Astrocyte (in vitro differentiated cells and primary cell): ENCODE measurements around the gene MRAP2. TPM values are rescaled to one million over a fixed set of nuclear protein-coding genes. Genes with fewer than 3 reads are reported as not detected.

Experiments used
- DNase-seq: peaks from one replicate; pipeline ENCODE4 v3.0.0-alpha.2; 2010; ENCODE audit warnings: low read depth
- FAIRE-seq: peaks from 2 replicates; lab custom pipeline; 2011; peaks lifted over from hg19 to GRCh38; lab: Jason Lieb, UNC
- H2AFZ ChIP-seq: 2 replicates; pipeline ENCODE4 v1.6.0; 2012; ENCODE audit warnings: low read depth, low read length, inconsistent platforms
- H3K27ac ChIP-seq: 2 replicates; pipeline ENCODE4 v1.5.1; 2011; ENCODE audit warnings: low read depth, low read length, inconsistent platforms
- H3K27me3 ChIP-seq: 2 replicates; pipeline ENCODE4 v1.6.0; 2011; ENCODE audit warnings: low read length, inconsistent platforms; ENCODE audit not compliant: insufficient read depth
- H3K36me3 ChIP-seq: 2 replicates; pipeline ENCODE4 v1.5.1; 2011; ENCODE audit warnings: low read length, inconsistent platforms; ENCODE audit not compliant: insufficient read depth
- H3K4me1 ChIP-seq: 2 replicates; pipeline ENCODE4 v1.5.1; 2011; ENCODE audit warnings: low read length, inconsistent platforms; ENCODE audit not compliant: insufficient read depth
- H3K4me2 ChIP-seq: 2 replicates; pipeline ENCODE4 v1.6.0; 2012; ENCODE audit warnings: low read length, inconsistent platforms
- H3K4me3 ChIP-seq: 2 replicates; pipeline ENCODE4 v1.5.1; 2011; ENCODE audit warnings: low read depth, mild to moderate bottlenecking, low read length, inconsistent platforms; ENCODE audit not compliant: insufficient read depth
- H3K79me2 ChIP-seq: 2 replicates; pipeline ENCODE4 v1.6.0; 2012; ENCODE audit warnings: mild to moderate bottlenecking, low read length, inconsistent platforms; ENCODE audit not compliant: insufficient read depth
- H3K9ac ChIP-seq: 2 replicates; pipeline ENCODE4 v1.6.0; 2012; ENCODE audit warnings: mild to moderate bottlenecking, low read length, inconsistent platforms
- H3K9me3 ChIP-seq: 2 replicates; pipeline ENCODE4 v1.5.1; 2012; ENCODE audit warnings: low read depth, mild to moderate bottlenecking, low read length, inconsistent platforms; ENCODE audit not compliant: insufficient read depth
- H4K20me1 ChIP-seq: 2 replicates; pipeline ENCODE4 v1.6.0; 2012; ENCODE audit warnings: low read length, inconsistent platforms; ENCODE audit not compliant: insufficient read depth
- H3K27ac Mint-ChIP-seq: one replicate; pipeline ENCODE4 v1.8.0; 2021; ENCODE audit warnings: mild to moderate bottlenecking, mixed read lengths; ENCODE audit not compliant: unreplicated experiment
- H3K27me3 Mint-ChIP-seq: one replicate; pipeline ENCODE4 v1.8.0; 2021; ENCODE audit warnings: low read depth, mixed read lengths; ENCODE audit not compliant: unreplicated experiment
- H3K36me3 Mint-ChIP-seq: one replicate; pipeline ENCODE4 v1.8.0; 2021; ENCODE audit warnings: low read depth, mixed read lengths; ENCODE audit not compliant: unreplicated experiment
- H3K4me1 Mint-ChIP-seq: one replicate; pipeline ENCODE4 v1.8.0; 2021; ENCODE audit warnings: low read depth, mixed read lengths; ENCODE audit not compliant: unreplicated experiment
- H3K4me3 Mint-ChIP-seq: one replicate; pipeline ENCODE4 v1.8.0; 2021; ENCODE audit warnings: mild to moderate bottlenecking, moderate library complexity, mixed read lengths; ENCODE audit not compliant: unreplicated experiment
- H3K9me3 Mint-ChIP-seq: one replicate; pipeline ENCODE4 v1.8.0; 2021; ENCODE audit warnings: mild to moderate bottlenecking, mixed read lengths; ENCODE audit not compliant: unreplicated experiment
- EZH2 ChIP-seq: IDR thresholded peaks from 2 replicates; pipeline ENCODE4 v1.6.1; 2012; ENCODE audit warnings: mild to moderate bottlenecking, low read length, inconsistent platforms; ENCODE audit not compliant: insufficient read depth
- total RNA-seq: library from RNA; stranded (reverse); gene quantifications from 2 replicates; pipeline ENCODE4 v1.2.1, GENCODE V29; 2021
- TF ChIP-seq, protein P1 (sequence below): IDR thresholded peaks from 2 replicates; pipeline ENCODE4 v1.5.1; 2011; ENCODE audit warnings: low read depth, mild to moderate bottlenecking, inconsistent platforms, low read length, moderate library complexity; ENCODE audit not compliant: insufficient read depth

MRAP2 gene
- total RNA-seq, 1 donor from 2014 or later: 0.20 TPM

DNA sequence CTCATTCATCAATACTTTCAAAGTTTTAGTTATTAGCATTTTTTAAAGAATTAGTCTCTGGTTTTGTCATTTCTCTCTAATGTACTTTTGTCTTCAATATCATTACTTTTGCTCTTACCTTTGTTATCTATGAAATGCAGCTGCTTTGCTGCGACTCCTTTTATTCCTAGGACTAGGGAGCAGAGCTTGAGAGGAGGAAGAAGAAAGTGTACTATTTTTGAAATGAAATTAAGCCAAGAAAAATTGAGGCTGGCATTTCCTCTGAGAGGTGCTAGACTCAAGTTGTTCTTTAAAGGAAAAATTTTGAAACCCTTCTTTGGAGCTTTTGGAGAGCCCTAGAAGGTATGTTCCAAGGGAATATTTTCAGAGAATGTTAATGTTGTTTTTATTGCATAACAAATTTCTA, 48.3 kb upstream of the MRAP2 start:
- Mint-ChIP-seq H3K4me1 (no peaks in the 10 kb centered on the region), H3K27ac (no peak overlapping the region), H3K36me3 (no peaks in the 10 kb centered on the region), H3K9me3 (no peaks in the 10 kb centered on the region), H3K4me3 (no peak overlapping the region), H3K27me3 (no peaks in the 10 kb centered on the region)
- H3K79me2 ChIP-seq: no peaks in the 10 kb centered on the region
- H3K9ac ChIP-seq: no peak overlapping the region
- H3K27me3 ChIP-seq: no peaks in the 10 kb centered on the region
- H2AFZ ChIP-seq: no peak overlapping the region
- no peak for TF ChIP-seq EZH2
- TF ChIP-seq, protein P1, sequence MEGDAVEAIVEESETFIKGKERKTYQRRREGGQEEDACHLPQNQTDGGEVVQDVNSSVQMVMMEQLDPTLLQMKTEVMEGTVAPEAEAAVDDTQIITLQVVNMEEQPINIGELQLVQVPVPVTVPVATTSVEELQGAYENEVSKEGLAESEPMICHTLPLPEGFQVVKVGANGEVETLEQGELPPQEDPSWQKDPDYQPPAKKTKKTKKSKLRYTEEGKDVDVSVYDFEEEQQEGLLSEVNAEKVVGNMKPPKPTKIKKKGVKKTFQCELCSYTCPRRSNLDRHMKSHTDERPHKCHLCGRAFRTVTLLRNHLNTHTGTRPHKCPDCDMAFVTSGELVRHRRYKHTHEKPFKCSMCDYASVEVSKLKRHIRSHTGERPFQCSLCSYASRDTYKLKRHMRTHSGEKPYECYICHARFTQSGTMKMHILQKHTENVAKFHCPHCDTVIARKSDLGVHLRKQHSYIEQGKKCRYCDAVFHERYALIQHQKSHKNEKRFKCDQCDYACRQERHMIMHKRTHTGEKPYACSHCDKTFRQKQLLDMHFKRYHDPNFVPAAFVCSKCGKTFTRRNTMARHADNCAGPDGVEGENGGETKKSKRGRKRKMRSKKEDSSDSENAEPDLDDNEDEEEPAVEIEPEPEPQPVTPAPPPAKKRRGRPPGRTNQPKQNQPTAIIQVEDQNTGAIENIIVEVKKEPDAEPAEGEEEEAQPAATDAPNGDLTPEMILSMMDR: no peak
- H3K4me3 ChIP-seq: no peak overlapping the region
- H3K4me2 ChIP-seq: no peak overlapping the region
- FAIRE-seq (no peak), DNase-seq (no peak)
- no peaks in the 10 kb centered on the region for H3K9me3 ChIP-seq
- H3K4me1 ChIP-seq: no peaks in the 10 kb centered on the region
- H4K20me1 ChIP-seq: no peaks in the 10 kb centered on the region
- H3K27ac ChIP-seq: no peak overlapping the region
- H3K36me3 ChIP-seq: no peaks in the 10 kb centered on the region

GRCh38 chr6:83985715-83986114, 47.9 kb upstream of the MRAP2 start:
- H3K4me2 ChIP-seq: no peak overlapping the region
- no peaks in the 10 kb centered on the region for H3K9me3 ChIP-seq
- H3K27me3 ChIP-seq: no peaks in the 10 kb centered on the region
- H3K27ac ChIP-seq: no peak overlapping the region
- Mint-ChIP-seq H3K27ac (no peak overlapping the region), H3K4me1 (no peaks in the 10 kb centered on the region), H3K36me3 (no peaks in the 10 kb centered on the region), H3K27me3 (no peaks in the 10 kb centered on the region), H3K4me3 (no peak overlapping the region), H3K9me3 (no peaks in the 10 kb centered on the region)
- no peak overlapping the region for H2AFZ ChIP-seq
- H3K4me1 ChIP-seq: no peaks in the 10 kb centered on the region
- no peaks in the 10 kb centered on the region for H3K36me3 ChIP-seq
- no peak overlapping the region for H3K4me3 ChIP-seq
- no peak for FAIRE-seq
- TF ChIP-seq, protein P1: no peak
- no peak for TF ChIP-seq EZH2
- no peaks in the 10 kb centered on the region for H4K20me1 ChIP-seq
- no peak overlapping the region for H3K9ac ChIP-seq
- DNase-seq: no peak
- H3K79me2 ChIP-seq: no peaks in the 10 kb centered on the region

DNA sequence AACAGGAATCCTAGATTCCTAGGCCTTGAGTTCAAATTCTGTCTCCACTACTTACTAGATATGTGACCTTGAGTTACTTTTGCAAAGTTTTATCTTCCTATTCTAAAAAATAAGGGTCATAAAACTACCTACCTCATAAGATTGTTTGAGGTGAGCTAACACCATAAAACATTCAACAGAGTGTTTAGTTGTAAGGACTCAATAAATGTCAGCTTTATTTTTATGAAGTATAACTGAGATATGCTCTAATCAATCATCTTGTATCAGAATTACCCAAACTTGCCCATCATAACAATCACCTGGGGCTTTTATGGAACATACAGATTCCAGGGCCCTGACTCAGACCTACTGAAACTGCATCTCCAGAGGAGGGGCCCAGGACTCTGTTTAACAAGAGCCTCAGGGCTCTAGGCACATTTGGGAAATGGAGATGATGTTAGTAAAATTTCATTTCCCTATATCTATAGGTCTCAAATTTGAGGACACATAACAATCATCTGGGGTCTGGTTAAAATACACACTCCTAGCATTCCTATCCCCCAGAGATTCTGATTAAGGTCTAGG, 35.5 kb upstream of the MRAP2 start:
- H3K27ac Mint-ChIP-seq: no peak overlapping the region
- no peak overlapping the region for H3K4me2 ChIP-seq
- H3K9me3 ChIP-seq: no peaks in the 10 kb centered on the region
- H3K4me1 Mint-ChIP-seq: no peaks in the 10 kb centered on the region
- TF ChIP-seq, protein P1: no peak
- no peak overlapping the region for H3K27ac ChIP-seq
- H2AFZ ChIP-seq: no peak overlapping the region
- H4K20me1 ChIP-seq: no peaks in the 10 kb centered on the region
- no peaks in the 10 kb centered on the region for H3K27me3 ChIP-seq
- no peaks in the 10 kb centered on the region for H3K79me2 ChIP-seq
- no peaks in the 10 kb centered on the region for H3K4me1 ChIP-seq
- peaks cover 2% of the 10 kb centered on the region for H3K36me3 Mint-ChIP-seq
- H3K4me3 Mint-ChIP-seq: no peak overlapping the region
- no peak for FAIRE-seq
- no peaks in the 10 kb centered on the region for H3K36me3 ChIP-seq
- peaks cover 2% of the 10 kb centered on the region for H3K9me3 Mint-ChIP-seq
- H3K9ac ChIP-seq: no peak overlapping the region
- H3K27me3 Mint-ChIP-seq: no peaks in the 10 kb centered on the region
- no peak overlapping the region for H3K4me3 ChIP-seq
- DNase-seq: no peak
